Germinal center (tissue), 1 donor: ENCODE measurements around the gene JMJD1C.
"Not testable (repeated sequence)": the region's sequence is repeated elsewhere in the genome, so short reads cannot be mapped to it uniquely, and the experiment has no call there.

ENCODE experiments used
- DNase-seq: peaks from one replicate; pipeline ENCODE4 v3.0.0; 2012; ENCODE audit warnings: mixed read lengths, low spot score

Gene JMJD1C, protein sequence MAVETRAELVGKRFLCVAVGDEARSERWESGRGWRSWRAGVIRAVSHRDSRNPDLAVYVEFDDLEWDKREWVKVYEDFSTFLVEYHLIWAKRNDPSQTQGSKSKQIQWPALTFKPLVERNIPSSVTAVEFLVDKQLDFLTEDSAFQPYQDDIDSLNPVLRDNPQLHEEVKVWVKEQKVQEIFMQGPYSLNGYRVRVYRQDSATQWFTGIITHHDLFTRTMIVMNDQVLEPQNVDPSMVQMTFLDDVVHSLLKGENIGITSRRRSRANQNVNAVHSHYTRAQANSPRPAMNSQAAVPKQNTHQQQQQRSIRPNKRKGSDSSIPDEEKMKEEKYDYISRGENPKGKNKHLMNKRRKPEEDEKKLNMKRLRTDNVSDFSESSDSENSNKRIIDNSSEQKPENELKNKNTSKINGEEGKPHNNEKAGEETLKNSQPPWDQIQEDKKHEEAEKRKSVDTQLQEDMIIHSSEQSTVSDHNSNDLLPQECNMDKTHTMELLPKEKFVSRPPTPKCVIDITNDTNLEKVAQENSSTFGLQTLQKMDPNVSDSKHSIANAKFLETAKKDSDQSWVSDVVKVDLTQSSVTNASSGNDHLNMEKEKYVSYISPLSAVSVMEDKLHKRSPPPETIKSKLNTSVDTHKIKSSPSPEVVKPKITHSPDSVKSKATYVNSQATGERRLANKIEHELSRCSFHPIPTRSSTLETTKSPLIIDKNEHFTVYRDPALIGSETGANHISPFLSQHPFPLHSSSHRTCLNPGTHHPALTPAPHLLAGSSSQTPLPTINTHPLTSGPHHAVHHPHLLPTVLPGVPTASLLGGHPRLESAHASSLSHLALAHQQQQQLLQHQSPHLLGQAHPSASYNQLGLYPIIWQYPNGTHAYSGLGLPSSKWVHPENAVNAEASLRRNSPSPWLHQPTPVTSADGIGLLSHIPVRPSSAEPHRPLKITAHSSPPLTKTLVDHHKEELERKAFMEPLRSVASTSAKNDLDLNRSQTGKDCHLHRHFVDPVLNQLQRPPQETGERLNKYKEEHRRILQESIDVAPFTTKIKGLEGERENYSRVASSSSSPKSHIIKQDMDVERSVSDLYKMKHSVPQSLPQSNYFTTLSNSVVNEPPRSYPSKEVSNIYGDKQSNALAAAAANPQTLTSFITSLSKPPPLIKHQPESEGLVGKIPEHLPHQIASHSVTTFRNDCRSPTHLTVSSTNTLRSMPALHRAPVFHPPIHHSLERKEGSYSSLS (N-terminal part only)

DNA sequence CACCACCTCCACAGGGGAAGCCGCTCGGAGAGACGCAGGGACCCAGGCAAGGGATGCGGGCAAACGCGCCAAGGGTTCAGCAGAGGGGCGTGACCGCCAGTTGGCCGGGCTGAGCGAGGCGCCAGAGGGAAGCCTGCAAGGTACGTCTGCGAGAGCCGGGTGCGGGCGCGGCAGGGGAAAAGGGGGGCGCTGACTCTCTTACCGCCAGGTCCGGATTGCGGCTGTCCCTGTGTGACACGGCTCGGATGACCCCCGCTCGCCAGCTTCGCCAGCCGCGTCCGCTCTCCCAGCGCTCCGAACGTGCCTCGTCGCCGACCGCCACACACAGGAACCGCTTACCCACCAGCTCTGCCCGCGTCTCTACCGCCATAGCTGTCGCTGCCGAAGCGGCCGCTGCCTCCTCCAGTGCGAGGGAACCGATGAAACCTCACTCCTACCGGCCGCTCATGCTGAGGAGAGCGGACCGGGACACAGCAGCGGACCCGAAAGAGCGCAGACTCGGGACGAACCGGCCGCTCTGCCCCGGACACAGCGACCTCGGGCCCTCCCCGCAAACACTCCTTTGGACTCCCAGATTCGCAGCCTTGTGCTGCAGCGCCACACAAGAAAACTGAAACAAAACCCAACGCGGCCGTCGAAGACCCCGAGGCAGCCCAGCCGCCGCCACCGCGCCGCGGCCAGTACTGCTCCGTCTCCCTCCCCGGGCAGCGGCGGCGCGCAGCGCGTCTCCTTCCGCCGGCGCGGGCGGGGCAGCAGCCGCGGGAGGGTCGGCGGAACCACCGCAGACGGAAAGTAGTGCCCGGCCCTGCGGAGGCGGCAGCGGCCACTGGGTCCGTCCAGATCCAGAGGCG is at the start of gene JMJD1C:
JMJD1C (minus strand) TSS at position 685 of the 851 bp plus-strand sequence; CDS start at position 370, 315 bp downstream.
- DNase-seq = peak; percentile 82

DNA sequence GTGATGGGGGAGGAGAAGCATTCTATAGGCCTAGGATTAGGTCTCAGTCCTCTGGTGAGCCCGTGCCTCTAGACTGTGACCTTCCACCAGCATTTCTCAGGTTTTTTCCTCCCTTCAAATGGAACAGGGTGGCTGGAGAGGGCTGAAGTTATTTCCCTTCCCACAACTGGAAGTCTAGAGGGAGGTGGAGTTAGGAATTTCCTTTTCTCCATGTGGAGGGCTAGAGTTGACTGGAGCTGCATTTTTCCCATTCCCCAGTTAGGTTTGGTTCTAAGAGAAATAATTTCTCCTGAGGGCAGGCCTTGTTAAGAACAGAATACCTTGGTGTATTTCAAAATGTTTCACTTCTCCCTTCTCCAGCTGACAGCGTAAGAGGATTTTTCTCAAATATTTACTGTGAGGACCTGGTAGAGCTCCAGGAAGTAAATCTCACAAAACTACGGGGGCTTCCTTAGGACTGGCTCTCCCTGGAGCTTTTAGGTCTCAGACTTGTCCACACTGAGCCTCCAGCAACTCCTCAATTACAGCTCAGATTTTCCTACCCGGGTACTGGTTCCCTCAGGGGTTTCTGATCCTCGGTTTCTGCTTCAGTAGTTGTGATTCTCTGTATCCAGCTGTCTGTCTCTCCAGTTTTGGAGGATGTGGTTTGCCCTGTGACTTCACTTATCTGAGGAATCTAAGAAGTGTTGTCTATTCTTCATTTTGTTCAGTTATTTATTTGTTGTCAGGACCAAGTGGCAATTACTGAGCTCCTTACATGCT is 49.4 kb upstream of the JMJD1C start:
- DNase-seq = no peak

DNA sequence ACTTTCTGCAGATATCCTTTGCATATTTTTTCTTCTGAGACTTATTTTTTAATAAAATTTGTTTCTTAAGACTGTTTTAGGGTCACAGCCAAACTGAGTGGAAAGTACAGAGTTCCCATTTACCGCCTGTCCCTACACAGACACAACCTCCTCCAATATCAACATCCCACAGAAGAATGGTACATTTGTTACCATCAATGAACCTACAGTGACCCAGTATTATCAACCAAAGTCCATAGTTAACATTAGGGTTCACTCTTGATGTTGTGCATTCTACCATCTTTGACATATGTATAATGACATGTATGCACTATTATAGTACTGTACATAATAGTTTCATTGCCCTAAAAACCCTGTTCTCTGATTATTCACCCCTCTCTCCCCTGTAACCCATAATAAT is 40.8 kb upstream of the JMJD1C start:
- DNase-seq = no peak

DNA sequence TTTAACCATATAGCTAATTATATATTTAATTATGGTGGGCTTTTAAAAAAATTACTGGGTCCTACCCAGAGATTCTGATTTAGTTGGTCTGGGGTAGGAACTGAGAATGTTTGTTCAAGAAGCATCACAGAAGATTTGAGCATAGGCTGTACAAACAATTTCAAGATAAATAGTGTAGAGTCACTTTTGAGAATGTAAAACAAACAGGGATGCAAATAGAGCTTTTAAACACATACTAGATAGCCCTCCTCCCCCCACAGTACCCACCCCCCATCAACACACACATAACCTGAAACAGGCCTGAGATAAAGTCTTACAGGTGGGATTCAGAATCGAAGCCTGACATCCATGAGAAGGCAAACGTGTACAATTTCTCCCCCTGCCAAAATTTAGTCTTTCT is 39.8 kb upstream of the JMJD1C start:
- DNase-seq = no peak

DNA sequence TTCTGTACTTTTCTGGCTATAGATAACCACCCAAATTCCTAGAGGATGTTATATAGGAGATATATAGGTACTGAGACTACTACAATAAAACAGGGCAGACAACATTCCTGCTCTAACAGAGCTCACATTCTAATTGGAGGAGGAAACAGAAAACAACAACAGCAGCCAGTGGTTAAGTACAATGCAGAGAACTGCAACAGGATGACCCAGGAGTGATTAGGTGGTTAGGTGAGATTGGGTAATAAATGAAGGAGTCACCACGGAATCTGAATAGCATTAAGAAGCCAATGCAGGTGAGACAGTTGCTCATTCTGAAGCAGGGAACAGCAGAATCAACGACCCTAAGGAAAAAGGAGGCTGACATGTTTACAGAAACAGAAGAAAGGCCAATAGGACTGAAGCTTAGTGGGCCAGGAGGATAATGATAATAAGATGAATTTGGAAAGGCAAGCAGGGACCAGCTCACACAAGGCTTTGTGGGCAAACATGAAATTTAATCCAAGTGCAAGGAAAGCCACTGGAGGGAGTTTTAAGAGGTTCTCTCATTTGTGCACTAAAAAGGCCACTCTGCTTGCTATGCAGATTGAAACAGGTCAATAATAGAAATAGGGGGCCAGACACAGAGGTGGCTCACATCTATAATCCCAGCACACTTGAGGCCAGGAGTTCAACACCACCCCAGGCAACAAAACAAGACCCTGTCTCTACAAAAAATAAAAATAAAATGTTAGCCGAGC is 38.5 kb upstream of the JMJD1C start:
- DNase-seq = no peak

DNA sequence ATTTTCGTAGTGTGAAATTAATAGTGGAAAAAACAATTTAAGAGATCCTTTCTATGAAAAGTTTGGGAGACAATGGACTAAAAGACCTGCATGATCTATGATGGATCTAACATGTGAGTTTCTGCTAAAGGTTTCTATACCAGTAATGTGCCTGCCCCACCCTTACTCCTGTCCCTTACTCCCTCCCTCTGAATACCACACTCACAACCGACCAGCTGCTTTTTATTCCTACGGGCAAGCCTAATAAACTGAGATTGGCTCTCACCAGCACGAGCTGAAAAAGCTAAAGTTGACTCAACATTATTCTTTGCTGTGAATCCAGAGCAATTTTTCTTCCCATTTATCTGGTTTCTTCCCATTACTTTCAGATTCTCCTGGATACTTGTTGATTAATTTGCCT is 37.6 kb upstream of the JMJD1C start:
- DNase-seq = no peak

DNA sequence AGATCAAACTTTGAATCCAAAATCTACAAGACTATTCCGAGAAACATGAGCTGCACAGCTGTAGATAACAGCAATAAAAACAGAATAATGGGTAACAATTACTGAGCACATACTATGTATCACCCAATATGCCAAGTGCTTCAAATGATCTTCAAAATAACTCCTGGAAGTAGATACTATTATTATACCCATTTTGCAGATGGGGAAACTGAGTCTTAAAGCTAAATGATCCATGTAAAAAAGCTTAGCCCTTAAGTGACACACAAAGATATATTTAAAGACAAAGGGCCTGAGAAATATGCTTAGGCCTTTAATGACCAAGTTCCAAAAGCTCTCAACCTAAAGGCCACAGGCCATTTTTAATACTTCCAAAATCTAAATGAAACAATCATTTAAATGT is 37.1 kb upstream of the JMJD1C start:
- DNase-seq = no peak

DNA sequence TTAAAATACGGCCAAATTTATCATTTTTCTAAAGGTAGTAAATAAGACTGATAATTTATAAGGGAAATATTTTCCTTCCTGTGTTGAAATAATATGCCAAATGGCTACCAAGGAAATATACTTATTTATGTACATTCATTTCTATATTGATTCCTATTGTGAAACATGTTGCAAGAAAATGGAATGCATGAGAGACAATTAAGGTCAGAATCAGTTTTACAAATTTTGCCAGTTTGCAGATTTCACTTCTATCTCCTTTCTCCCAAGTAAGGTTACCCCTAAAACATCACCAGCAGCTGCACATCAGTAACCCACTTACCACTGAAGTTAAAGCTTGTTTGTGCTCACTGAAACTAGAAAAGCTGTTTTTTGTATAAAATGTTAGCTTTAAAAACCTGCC is 36.2 kb upstream of the JMJD1C start:
- no peak for DNase-seq

DNA sequence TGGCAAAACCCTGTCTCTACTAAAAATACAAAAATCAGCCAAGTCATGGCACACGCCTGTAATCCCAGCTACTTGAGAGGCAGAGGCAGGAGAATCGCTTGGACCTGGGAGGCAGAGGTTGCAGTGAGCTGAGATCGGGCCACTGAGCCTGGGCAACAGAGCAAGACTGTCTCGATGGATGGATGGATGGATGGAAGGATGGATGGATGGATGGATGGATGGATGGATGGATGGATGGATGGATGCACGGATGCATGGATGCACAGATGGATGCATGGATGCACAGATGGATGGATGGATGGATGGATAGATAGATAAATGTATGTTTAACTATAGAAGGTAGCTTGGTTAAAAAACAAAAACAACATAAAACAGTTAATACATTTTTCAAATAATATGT is 34.8 kb upstream of the JMJD1C start:
- DNase-seq = not testable (repeated sequence)

DNA sequence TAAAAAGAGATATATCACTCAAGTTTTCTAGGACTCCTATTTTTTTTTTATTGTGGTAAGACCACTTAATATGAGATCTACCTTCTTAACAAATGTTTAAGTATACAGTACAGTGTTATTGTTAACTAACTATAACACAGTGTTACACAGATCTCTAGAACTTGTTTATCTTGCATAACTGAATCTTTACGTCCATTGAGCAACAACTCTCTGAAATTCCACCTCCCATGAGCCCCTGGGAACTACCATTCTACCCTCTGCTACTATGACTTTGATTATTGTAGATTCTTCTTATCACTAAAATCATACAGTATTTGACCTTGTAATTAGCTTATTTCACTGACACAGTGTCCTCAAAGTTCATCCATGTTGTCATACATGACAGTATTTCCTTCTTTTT is 32.9 kb upstream of the JMJD1C start:
- no peak for DNase-seq

DNA sequence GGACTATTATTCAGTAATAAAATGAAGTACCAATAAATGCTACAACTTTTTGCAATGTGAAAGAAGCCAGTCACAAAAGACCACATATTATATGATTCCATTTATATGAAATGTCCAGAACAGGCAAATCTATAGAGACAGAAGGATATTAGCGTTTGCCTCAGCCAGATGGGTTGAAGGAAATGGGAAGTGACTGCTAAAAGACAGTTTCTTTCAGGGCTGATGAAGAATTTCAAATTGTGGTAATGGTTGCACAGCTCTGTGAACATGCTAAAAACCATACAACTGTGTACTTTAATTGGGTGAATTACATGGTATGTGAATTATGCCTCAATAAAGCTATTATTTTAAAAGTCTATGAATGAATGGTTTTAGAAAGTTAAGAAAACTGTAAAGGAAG is 31.5 kb upstream of the JMJD1C start:
- no peak for DNase-seq

DNA sequence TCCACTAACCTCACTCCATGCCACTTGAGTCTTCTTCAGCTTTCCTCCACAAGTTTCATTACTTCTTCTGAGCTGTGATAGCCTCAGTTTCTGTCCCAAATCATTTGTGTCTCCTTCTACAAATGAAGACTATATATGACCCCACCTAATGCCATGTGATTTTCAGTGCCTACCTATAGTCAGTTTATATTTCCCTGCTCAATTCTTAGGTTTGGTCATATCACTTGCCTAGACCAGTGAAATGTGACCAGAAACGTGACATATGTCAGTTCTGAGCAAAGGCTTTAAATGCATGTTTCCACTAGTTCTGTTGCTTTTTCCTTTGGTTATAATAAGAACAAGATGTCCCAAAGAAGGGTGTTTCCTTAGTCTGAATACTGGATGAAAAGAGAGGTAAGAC is 30.8 kb upstream of the JMJD1C start:
- DNase-seq = no peak

DNA sequence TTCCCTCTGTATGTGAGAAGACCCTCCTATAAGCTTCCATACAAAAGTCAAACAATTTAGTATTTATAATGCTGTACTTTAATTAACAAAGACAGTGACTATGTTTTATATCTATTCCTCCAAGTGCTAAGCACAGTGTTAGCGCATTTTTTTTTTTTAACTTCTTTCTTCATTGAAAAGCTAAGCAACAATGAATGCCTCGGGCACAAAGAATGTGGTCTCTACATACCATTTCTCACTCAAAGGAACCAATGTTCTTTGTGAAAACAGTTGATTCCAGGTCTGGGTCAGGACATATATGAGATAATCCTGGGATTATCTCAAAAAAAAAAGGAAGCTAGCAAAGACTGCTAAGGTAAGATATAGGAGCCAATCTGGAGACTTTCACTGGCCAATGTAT is 29.2 kb upstream of the JMJD1C start:
- no peak for DNase-seq

DNA sequence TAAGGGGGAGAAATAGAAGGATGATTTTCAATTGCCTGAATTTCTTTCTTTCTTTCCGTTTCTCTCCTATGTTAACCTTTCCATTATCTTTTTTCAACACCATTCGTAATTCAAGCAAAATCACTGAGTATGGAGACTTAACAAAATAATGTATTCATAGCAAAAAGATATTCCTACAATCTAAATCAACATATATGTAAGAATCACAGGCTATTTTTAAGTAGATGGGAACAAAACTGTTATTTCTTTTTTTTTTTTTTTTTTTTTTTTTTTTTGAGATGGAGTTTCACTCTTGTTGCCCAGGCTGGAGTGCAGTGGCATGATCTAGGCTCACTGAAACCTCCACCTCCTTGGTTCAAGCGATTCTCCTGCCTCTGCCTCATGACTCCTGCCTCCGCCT is 27.2 kb upstream of the JMJD1C start:
- no peak for DNase-seq

DNA sequence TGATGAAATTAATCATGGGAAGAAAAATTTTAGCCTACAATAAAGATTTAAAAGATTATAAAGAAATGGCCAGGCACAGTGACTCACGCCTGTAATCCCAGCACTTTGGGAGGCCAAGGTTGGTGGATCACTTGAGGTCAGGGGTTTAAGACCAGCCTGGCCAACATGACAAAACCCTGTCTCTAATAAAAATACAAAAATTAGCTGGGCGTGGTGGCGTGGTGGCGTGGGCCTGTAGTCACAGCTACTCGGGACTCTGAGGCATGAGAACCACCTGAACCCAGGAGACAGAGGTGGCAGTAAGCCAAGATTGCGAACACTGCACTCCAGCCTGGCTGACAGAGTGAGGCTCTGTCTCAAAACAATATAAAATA is 26.5 kb upstream of the JMJD1C start:
- DNase-seq = not testable (repeated sequence)

DNA sequence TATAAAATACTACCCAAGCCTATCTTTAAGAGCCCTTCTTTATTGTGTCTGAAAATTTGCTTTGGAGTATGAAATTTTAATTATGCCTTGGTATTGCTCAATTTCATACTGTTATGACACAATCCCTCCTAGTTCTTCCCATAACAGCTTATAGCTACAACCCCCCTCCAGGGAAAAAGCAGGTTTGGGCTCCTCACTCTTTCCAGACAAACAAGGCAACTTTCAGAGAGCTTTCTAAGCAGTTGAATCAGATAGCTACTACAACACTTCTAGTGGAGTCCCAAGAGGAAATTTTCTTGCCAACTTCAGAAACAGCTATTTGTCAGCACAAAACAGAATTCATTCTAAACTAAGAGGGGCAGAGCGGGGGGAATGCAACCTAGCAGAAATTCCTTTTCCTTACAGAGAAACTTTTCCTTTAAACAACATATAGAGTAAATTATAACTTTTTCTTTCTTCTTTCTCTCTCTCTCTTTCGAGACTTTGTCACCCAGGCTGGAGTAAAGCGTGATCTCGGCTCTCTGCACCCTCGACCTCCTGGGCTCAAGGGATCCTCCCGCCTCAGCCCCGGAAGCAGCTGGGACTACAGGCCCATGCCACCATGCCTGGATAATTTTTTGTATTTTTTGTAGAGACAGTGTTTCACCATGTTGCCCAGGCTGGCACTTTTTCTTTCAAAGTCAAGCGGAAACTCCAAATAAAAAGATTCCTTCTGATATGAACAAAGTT is 26.0 kb upstream of the JMJD1C start:
- no peak for DNase-seq

DNA sequence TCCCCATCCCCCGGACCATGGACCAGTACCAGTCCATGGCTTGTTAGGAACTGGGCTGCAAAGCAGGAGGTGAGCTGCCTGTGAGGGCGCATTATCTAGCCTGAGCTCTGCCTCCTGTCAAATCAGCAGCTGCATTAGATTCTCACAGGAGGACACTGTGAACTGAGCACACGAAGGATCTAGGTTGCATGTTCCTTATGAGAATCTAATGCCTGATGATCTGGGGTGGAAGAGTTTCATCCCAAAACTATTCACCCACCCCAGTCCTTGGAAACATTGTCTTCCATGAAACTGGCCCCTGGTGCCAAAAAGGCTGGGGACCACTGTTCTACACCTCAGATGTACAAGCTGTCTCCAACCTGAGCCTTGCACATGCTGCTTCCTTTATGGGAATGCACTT is 24.1 kb upstream of the JMJD1C start:
- no peak for DNase-seq

DNA sequence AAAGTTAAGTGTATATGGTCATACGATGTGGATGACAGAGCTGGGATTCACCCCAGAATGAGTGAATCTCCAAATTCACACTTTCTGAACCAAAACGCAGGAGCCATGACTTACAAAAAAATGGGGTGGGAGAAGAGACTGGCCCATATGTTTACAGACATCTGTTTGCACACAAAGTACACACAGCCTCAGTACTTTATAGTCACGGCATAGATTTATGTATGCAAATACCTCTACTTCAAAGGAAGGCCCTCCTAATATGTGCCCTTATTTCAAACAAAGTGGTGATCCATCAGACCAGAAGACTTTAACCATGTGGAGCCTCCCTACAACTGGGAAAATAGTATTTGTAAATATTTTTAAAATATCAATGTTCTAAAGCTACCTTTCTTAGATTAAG is 22.2 kb upstream of the JMJD1C start:
- DNase-seq = no peak

DNA sequence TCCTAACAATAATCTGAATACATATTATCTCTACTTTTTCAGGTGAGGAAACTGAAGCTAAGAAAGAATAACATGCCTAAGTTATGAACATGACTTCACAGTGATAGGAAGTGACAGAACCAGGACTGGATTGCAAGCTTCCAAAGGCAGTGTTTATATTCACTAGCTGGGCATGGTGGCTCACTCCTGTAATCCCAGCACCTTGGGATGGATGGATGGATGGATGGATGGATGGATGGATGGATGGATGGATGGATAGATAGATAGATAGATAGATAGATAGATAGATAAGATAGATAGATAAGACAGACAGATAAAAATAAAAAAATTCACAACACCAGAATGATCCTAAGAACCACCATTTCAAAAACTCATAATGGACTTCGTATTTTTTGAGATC is 18.2 kb upstream of the JMJD1C start:
- DNase-seq = no peak
